IMR-90 (cell line): ENCODE data around the gene SEC61B.
"Not testable (repeated sequence)": the region's sequence is repeated elsewhere in the genome, so short reads cannot be mapped to it uniquely, and the experiment has no call there.

Source experiments
- MXI1 ChIP-seq: IDR thresholded peaks from 2 replicates; pipeline ENCODE4 v1.6.1; 2012; ENCODE audit warnings: low read depth, mild to moderate bottlenecking, low read length, moderate library complexity, borderline replicate concordance
- POLR2A ChIP-seq: IDR thresholded peaks from 2 replicates; pipeline ENCODE4 v1.6.1; 2012; ENCODE audit warnings: mild to moderate bottlenecking, low read depth, low read length
- RAD21 ChIP-seq: IDR thresholded peaks from 2 replicates; pipeline ENCODE4 v1.6.1; 2012; ENCODE audit warnings: low read length, improper control_type of control experiment
- RFX5 ChIP-seq: IDR thresholded peaks from 2 replicates; pipeline ENCODE4 v1.8.0; 2012; ENCODE audit warnings: low read depth, mild to moderate bottlenecking, low read length, moderate library complexity
- TF ChIP-seq, protein P1 (sequence below): conservative IDR thresholded peaks from 2 replicates; pipeline ENCODE4 v1.5.1; 2012; ENCODE audit warnings: mild to moderate bottlenecking, low read depth, low read length, improper control_type of control experiment

- TF ChIP-seq POLR2A, RAD21, RFX5, MXI1: not testable (repeated sequence)
- TF ChIP-seq, protein P1, sequence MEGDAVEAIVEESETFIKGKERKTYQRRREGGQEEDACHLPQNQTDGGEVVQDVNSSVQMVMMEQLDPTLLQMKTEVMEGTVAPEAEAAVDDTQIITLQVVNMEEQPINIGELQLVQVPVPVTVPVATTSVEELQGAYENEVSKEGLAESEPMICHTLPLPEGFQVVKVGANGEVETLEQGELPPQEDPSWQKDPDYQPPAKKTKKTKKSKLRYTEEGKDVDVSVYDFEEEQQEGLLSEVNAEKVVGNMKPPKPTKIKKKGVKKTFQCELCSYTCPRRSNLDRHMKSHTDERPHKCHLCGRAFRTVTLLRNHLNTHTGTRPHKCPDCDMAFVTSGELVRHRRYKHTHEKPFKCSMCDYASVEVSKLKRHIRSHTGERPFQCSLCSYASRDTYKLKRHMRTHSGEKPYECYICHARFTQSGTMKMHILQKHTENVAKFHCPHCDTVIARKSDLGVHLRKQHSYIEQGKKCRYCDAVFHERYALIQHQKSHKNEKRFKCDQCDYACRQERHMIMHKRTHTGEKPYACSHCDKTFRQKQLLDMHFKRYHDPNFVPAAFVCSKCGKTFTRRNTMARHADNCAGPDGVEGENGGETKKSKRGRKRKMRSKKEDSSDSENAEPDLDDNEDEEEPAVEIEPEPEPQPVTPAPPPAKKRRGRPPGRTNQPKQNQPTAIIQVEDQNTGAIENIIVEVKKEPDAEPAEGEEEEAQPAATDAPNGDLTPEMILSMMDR, result not testable (repeated sequence)
Observed at GRCh38 chr9:99237849-99238248, 15.8 kb downstream of the SEC61B start.
